HUES48 (cell line): ENCODE measurements around the gene IQCN.

ENCODE experiments used
- H3K27ac ChIP-seq: one replicate; pipeline ENCODE4 v1.7.0; 2013; ENCODE audit warnings: low read depth, low read length, inconsistent platforms
- H3K27me3 ChIP-seq: 2 replicates; pipeline ENCODE4 v1.6.1; 2013; ENCODE audit warnings: mild to moderate bottlenecking, low read length; ENCODE audit not compliant: control insufficient read depth, insufficient read depth
- H3K36me3 ChIP-seq: 2 replicates; pipeline ENCODE4 v1.6.1; 2013; ENCODE audit warnings: low read length; ENCODE audit not compliant: control insufficient read depth, insufficient read depth
- H3K4me1 ChIP-seq: 2 replicates; pipeline ENCODE4 v1.6.1; 2013; ENCODE audit warnings: mild to moderate bottlenecking, low read length; ENCODE audit not compliant: control insufficient read depth, insufficient read depth
- H3K4me3 ChIP-seq: 2 replicates; pipeline ENCODE4 v1.5.1; 2013; ENCODE audit warnings: mild to moderate bottlenecking, low read depth, low read length
- H3K9ac ChIP-seq: 2 replicates; pipeline ENCODE4 v1.6.1; 2013; ENCODE audit warnings: mild to moderate bottlenecking, low read depth, low read length, moderate library complexity
- H3K9me3 ChIP-seq: 2 replicates; pipeline ENCODE4 v1.6.1; 2013; ENCODE audit warnings: low read length; ENCODE audit not compliant: control insufficient read depth, insufficient read depth

Gene IQCN

DNA sequence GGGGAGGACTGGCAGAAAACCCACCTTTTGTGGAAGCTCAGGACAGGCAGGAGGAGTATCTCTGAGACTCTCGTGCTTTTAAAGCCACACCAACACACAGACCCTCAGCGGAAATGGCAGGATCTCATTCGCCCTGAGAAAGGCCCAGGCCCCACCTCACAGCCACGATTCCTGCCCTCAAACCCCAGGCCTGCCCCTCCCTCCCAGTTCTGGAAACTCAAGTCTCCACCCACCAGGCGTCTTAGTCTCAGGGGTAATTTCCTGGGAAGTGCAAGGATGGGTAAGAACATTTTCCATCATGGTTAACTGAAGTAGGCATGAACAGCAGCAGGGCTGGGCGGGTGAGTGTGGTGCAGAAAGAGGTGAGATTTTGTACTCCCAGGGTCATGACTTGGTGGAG is 40.1 kb downstream of the IQCN start:
- no peak overlapping the region for H3K4me3 ChIP-seq
- H3K36me3 ChIP-seq = no peaks in the 10 kb centered on the region
- H3K9ac ChIP-seq = no peak overlapping the region
- no peaks in the 10 kb centered on the region for H3K27me3 ChIP-seq
- H3K9me3 ChIP-seq = no peaks in the 10 kb centered on the region
- peaks cover 20% of the 10 kb centered on the region for H3K4me1 ChIP-seq
- H3K27ac ChIP-seq = no peak overlapping the region

- Histone ChIP-seq H3K4me1 (peaks cover 20% of the 10 kb centered on the region), H3K9ac (no peak overlapping the region), H3K4me3 (peak overlapping the region; percentile 55), H3K27me3 (no peaks in the 10 kb centered on the region), H3K9me3 (no peaks in the 10 kb centered on the region), H3K36me3 (no peaks in the 10 kb centered on the region), H3K27ac (peak overlapping the region; percentile 81)
Measured at GRCh38 chr19:18233224-18233825, 40.9 kb downstream of the IQCN start.

GRCh38 chr19:18232540-18233223 is 41.6 kb downstream of the IQCN start:
- no peaks in the 10 kb centered on the region for H3K36me3 ChIP-seq
- H3K9ac ChIP-seq = peak overlapping the region; percentile 44; the same call in 1 of the 2 replicates
- H3K27me3 ChIP-seq = no peaks in the 10 kb centered on the region
- H3K4me3 ChIP-seq = peak overlapping the region; percentile 64
- H3K27ac ChIP-seq = peak overlapping the region; percentile 81
- no peaks in the 10 kb centered on the region for H3K9me3 ChIP-seq
- H3K4me1 ChIP-seq = peaks cover 20% of the 10 kb centered on the region

GRCh38 chr19:18231775-18232174 is 42.5 kb downstream of the IQCN start:
- Histone ChIP-seq H3K27me3 (peaks cover 5% of the 10 kb centered on the region), H3K4me3 (no peak overlapping the region), H3K9ac (no peak overlapping the region), H3K4me1 (peaks cover 20% of the 10 kb centered on the region), H3K27ac (peak overlapping the region; percentile 71), H3K9me3 (no peaks in the 10 kb centered on the region), H3K36me3 (no peaks in the 10 kb centered on the region)

- Histone ChIP-seq H3K27ac (peak overlapping the region; percentile 71), H3K27me3 (peaks cover 11% of the 10 kb centered on the region), H3K9me3 (no peaks in the 10 kb centered on the region), H3K4me1 (peaks cover 20% of the 10 kb centered on the region), H3K4me3 (no peak overlapping the region), H3K36me3 (no peaks in the 10 kb centered on the region), H3K9ac (no peak overlapping the region)
Measured at GRCh38 chr19:18230941-18231734, 43.1 kb downstream of the IQCN start.

DNA sequence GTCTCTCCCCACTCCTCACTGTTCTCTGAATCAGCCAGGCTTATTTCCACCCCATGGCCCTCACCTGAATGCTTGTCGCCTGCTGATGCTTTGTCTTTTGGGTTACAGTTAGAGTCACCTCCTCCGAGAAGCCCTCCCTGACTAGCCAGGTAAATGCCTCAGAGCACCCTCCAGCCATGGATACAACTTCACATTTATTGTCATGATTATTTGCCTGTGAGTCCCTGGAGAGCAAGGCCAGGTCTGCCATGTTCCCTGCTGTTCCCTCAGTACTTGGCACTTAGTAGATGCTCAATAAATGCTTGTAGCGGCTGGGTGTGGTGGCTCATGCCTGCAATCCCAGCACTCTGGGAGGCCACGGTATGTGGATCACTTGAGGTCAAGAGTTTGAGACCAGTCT is 44.3 kb downstream of the IQCN start:
- Histone ChIP-seq H3K9me3 (no peaks in the 10 kb centered on the region), H3K36me3 (no peaks in the 10 kb centered on the region), H3K4me3 (no peak overlapping the region), H3K27me3 (peaks cover 23% of the 10 kb centered on the region), H3K4me1 (peaks cover 29% of the 10 kb centered on the region), H3K27ac (no peak overlapping the region), H3K9ac (no peak overlapping the region)

- H3K9ac ChIP-seq = no peak overlapping the region
- no peak overlapping the region for H3K27ac ChIP-seq
- no peak overlapping the region for H3K4me3 ChIP-seq
- H3K36me3 ChIP-seq = no peaks in the 10 kb centered on the region
- H3K9me3 ChIP-seq = no peaks in the 10 kb centered on the region
- peaks cover 29% of the 10 kb centered on the region for H3K4me1 ChIP-seq
- H3K27me3 ChIP-seq = peaks cover 25% of the 10 kb centered on the region
Measured at GRCh38 chr19:18229474-18229873, 44.8 kb downstream of the IQCN start.

DNA sequence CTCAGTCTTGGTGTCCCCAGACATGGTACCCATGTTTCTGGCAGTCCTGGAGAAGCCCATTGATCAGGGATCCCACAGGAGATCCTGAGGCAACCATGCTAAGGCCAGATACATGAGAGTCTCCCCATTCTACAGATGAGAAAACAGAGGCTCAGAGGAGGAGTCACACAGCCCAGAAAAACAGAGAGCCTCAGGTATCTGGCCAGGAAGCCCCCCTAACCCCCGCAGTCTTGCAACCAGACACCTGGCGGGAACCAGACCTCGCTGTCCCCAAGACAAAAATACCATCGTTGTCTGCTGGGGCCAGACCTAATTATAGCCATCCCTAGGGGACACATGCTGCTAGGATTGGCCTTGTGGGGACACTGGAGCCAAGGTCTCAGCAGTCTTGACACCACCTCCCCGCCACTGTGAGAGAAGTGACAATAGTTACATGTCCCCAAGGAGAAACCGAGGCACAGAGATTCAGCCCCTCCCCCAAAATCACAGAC is 46.4 kb downstream of the IQCN start:
- H3K4me1 ChIP-seq = peaks cover 29% of the 10 kb centered on the region
- H3K9ac ChIP-seq = no peak overlapping the region
- H3K9me3 ChIP-seq = no peaks in the 10 kb centered on the region
- H3K36me3 ChIP-seq = no peaks in the 10 kb centered on the region
- peaks cover 25% of the 10 kb centered on the region for H3K27me3 ChIP-seq
- no peak overlapping the region for H3K27ac ChIP-seq
- H3K4me3 ChIP-seq = no peak overlapping the region

- H3K27me3 ChIP-seq = peaks cover 25% of the 10 kb centered on the region
Measured at GRCh38 chr19:18226956-18227780, 47.1 kb downstream of the IQCN start.

GRCh38 chr19:18225702-18226468 is 48.4 kb downstream of the IQCN start, which contains the start of gene PDE4C:
TSS of gene PDE4C (minus strand) at chr19:18226438. CDS start at chr19:18226415, 23 bp downstream.
- Histone ChIP-seq H3K27me3 (peaks cover 25% of the 10 kb centered on the region), H3K27ac (no peak within 1 kb of the TSS), H3K4me1 (peaks cover 13% of the 10 kb centered on the region; the same call in 1 of the 2 replicates), H3K9me3 (no peaks in the 10 kb centered on the region), H3K9ac (no peak within 1 kb of the TSS), H3K4me3 (peak within 1 kb of the TSS; percentile 85), H3K36me3 (no peaks in the 10 kb centered on the region)

More at GRCh38 chr19:18226956-18227780, 47.1 kb downstream of the IQCN start:
- H3K27ac ChIP-seq = no peak overlapping the region
- peaks cover 24% of the 10 kb centered on the region for H3K4me1 ChIP-seq
- no peaks in the 10 kb centered on the region for H3K36me3 ChIP-seq
- H3K4me3 ChIP-seq = no peak overlapping the region
- H3K9ac ChIP-seq = no peak overlapping the region
- H3K9me3 ChIP-seq = no peaks in the 10 kb centered on the region
